Karpas-422 (cell line): Measurements from ENCODE around the gene MACROH2A1. TPM values are rescaled to one million over a fixed set of nuclear protein-coding genes. Genes with fewer than 3 reads are reported as not detected.

Source experiments
- DNase-seq: peaks from one replicate; pipeline ENCODE4 v3.0.0-alpha.2; 2015
- H2AFZ ChIP-seq: fragments of 200-600 bp; sonication (generic); 2 replicates; pipeline ENCODE4 v1.6.1; 2014; ENCODE audit warnings: antibody characterized with exemption, low read length, mixed read lengths
- H3K27ac ChIP-seq: fragments of 200-600 bp; sonication (generic); 2 replicates; pipeline ENCODE4 v1.5.1; 2014; ENCODE audit warnings: mild to moderate bottlenecking, low read length, moderate library complexity
- H3K27me3 ChIP-seq: fragments of 200-600 bp; sonication (generic); 2 replicates; pipeline ENCODE4 v1.6.1; 2014; ENCODE audit warnings: low read length, mixed read lengths
- H3K36me3 ChIP-seq: fragments of 200-600 bp; sonication (generic); 2 replicates; pipeline ENCODE4 v1.6.1; 2014; ENCODE audit warnings: low read length, mixed read lengths; ENCODE audit not compliant: insufficient read depth
- H3K4me1 ChIP-seq: fragments of 200-600 bp; sonication (generic); 2 replicates; pipeline ENCODE4 v1.6.1; 2014; ENCODE audit warnings: mild to moderate bottlenecking, low read length, mixed read lengths
- H3K4me2 ChIP-seq: fragments of 200-600 bp; sonication (generic); 2 replicates; pipeline ENCODE4 v1.6.1; 2014; ENCODE audit warnings: low read length, low read depth, mild to moderate bottlenecking; ENCODE audit not compliant: poor library complexity, severe bottlenecking
- H3K4me3 ChIP-seq: fragments of 200-600 bp; sonication (generic); 2 replicates; pipeline ENCODE4 v1.5.1; 2014; ENCODE audit warnings: mild to moderate bottlenecking, antibody characterized with exemption, low read length, mixed read lengths
- H3K79me2 ChIP-seq: fragments of 200-600 bp; sonication (generic); 2 replicates; pipeline ENCODE4 v1.6.1; 2014; ENCODE audit warnings: mild to moderate bottlenecking, low read length, mixed read lengths
- H3K9ac ChIP-seq: fragments of 200-600 bp; sonication (generic); 2 replicates; pipeline ENCODE4 v1.6.0; 2014; ENCODE audit warnings: low read length
- H3K9me2 ChIP-seq: fragments of 200-600 bp; sonication (generic), shearing (Covaris generic); replicated peaks from 2 replicates; pipeline ENCODE4 v1.6.0; 2014; ENCODE audit warnings: mild to moderate bottlenecking, low read length, moderate library complexity; ENCODE audit not compliant: insufficient read depth
- H3K9me3 ChIP-seq: fragments of 300-700, 200-600 bp; sonication (generic); 2 replicates; pipeline ENCODE4 v1.6.1; 2014; ENCODE audit warnings: low read length, mixed read lengths
- H4K20me1 ChIP-seq: fragments of 200-600 bp; sonication (generic); 2 replicates; pipeline ENCODE4 v1.6.1; 2014; ENCODE audit warnings: mild to moderate bottlenecking, antibody characterized with exemption, low read length, low read depth; ENCODE audit not compliant: insufficient read depth
- total RNA-seq: library from RNA; depleted of rRNA; stranded (reverse); fragments of >200 nt; shearing (Covaris generic); gene quantifications from 2 replicates; pipeline ENCODE4 v1.2.3, GENCODE V29; 2014; ENCODE audit warnings: low replicate concordance

MACROH2A1 gene
- total RNA-seq, 1 experiment from 2014 or later = 160 TPM

DNA sequence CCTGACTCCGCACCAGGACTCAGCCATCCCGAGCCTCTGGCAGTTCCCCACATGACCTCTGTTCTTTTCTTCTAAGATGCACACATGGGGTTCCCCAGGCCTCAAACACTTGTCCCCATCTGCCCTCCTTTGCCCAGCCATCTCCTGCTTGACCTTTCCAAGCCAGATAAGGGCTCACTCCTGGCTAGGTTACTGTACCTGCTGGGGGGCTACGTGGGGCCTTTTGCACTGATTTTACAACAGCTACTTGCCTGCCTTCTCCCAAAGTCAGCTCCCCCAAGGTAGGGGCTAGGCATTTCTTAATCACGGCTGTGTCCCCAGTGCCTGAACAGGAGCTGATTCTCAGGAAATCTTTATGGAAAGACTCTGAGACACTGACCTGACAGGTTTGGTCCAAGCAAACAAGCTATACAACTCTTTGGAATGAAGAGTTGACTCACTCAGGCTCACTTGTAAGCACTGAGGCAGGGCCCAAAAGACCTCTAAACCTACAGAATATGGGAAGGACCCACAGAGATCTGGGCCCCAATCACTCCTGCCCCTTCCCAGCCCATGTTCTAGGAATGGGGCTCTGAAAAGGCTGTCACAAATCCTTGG lies 2.5 kb downstream of the MACROH2A1 start:
- H3K9ac ChIP-seq = peak overlapping the region; percentile 94; the same call in 1 of the 2 replicates
- DNase-seq = no peak
- peak overlapping the region; percentile 92; the same call in 1 of the 2 replicates for H3K4me3 ChIP-seq
- no peak overlapping the region for H3K27ac ChIP-seq
- no peak overlapping the region for H2AFZ ChIP-seq
- H3K4me2 ChIP-seq = peak overlapping the region; percentile 88
- peaks cover 3% of the 10 kb centered on the region; the same call in 1 of the 2 replicates for H3K36me3 ChIP-seq
- H3K4me1 ChIP-seq = peaks cover 76% of the 10 kb centered on the region
- H4K20me1 ChIP-seq = peaks cover 62% of the 10 kb centered on the region
- peaks cover 72% of the 10 kb centered on the region for H3K79me2 ChIP-seq
- no peaks in the 10 kb centered on the region for H3K27me3 ChIP-seq
- H3K9me2 ChIP-seq = no peaks in the 10 kb centered on the region
- H3K9me3 ChIP-seq = no peaks in the 10 kb centered on the region

DNA sequence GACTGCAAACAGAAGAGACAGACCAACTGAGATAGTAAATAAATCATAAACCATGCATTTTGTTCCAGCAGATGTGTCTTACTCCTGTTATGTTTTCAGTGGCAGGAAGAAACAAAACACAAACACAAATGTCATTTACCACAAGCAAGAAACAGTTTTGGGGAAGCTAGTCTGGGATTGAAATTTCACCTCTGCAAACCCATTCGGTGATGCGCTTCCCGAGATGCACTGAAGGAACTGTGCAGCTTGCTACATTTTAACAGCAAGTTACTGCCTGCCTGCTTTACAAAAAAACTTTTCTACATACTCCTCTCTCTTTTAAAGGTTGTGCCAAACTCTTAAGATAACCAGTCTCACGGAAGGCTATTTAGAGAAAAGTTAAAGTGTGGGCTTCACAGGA lies 3.2 kb downstream of the MACROH2A1 start:
- Histone ChIP-seq H3K9me2 (no peaks in the 10 kb centered on the region), H3K4me3 (no peak overlapping the region), H3K9ac (no peak overlapping the region), H3K79me2 (peaks cover 79% of the 10 kb centered on the region), H3K4me2 (peak overlapping the region; percentile 6), H3K27ac (no peak overlapping the region), H2AFZ (no peak overlapping the region), H4K20me1 (peaks cover 69% of the 10 kb centered on the region), H3K9me3 (no peaks in the 10 kb centered on the region), H3K36me3 (peaks cover 3% of the 10 kb centered on the region; the same call in 1 of the 2 replicates), H3K4me1 (peaks cover 81% of the 10 kb centered on the region), H3K27me3 (no peaks in the 10 kb centered on the region)
- no peak for DNase-seq

DNA sequence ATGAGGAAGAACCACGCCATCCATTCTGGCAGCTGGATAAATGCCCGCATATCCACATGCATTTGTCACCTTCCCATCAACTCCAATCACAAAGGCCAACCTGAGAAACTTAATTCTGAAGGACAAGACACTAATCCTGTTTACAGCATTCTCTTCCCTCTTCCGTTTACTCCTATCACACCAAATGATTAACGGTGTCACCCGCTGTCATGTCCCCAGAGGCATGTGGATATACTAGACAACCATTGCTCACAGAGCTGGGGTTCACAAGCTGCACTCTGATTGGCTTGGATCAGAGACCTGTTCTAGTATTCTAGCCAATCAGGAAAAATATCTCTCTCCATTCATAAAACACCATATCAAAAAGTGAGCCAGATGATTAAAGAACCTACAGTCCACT lies 3.6 kb downstream of the MACROH2A1 start:
- Histone ChIP-seq H3K4me3 (no peak overlapping the region), H3K27me3 (no peaks in the 10 kb centered on the region), H3K4me1 (peaks cover 81% of the 10 kb centered on the region), H3K27ac (no peak overlapping the region), H3K9ac (no peak overlapping the region), H2AFZ (no peak overlapping the region), H3K79me2 (peaks cover 83% of the 10 kb centered on the region), H3K4me2 (peak overlapping the region; percentile 6), H3K9me3 (no peaks in the 10 kb centered on the region), H4K20me1 (peaks cover 73% of the 10 kb centered on the region), H3K36me3 (peaks cover 3% of the 10 kb centered on the region; the same call in 1 of the 2 replicates), H3K9me2 (no peaks in the 10 kb centered on the region)
- DNase-seq = peak; percentile 61

DNA sequence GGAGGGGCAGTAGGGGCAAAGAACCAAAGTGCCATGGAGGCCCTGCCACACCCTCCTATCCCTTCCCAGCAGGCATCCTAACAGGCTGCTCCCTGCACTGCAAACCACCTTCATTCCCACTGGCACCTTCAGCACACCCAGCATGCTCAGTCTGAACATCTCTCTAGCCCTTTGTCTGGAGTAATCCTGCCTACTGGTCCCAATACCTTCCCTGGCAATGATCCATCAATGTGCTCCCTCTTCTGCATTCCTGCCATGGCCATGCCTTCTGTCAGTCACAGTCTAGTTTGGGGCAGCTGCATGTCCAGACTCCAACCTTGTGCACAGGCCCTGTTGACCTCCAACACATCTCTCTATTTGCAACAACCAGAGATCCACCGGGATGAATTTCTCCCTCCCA lies 4.9 kb downstream of the MACROH2A1 start:
- Histone ChIP-seq H2AFZ (no peak overlapping the region), H3K27me3 (no peaks in the 10 kb centered on the region), H3K36me3 (peaks cover 3% of the 10 kb centered on the region; the same call in 1 of the 2 replicates), H3K9me2 (no peaks in the 10 kb centered on the region), H3K4me1 (peaks cover 71% of the 10 kb centered on the region), H3K79me2 (peaks cover 97% of the 10 kb centered on the region), H3K9ac (no peak overlapping the region), H3K9me3 (no peaks in the 10 kb centered on the region), H3K4me3 (no peak overlapping the region), H3K4me2 (no peak overlapping the region), H4K20me1 (peaks cover 83% of the 10 kb centered on the region), H3K27ac (no peak overlapping the region)
- no peak for DNase-seq

DNA sequence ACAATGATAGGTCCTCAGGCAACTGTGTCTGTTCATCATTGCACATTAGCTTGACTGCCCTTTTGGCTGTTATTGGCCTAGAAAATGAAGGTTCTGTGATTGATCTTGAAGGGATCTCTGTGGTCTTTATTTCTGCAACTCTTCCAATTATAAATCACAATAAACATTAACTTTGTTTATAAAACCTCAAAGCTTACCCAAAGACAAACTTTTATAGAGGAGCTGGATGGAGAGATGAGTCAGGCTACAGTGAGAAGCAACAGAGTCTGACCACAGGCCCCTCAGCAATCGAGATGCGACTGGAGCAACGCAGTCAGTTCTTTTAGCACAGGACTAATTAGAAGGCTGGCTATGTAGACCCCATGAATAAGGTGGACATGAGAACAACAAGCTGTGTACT lies 5.3 kb downstream of the MACROH2A1 start:
- Histone ChIP-seq H3K4me2 (peak overlapping the region; percentile 3), H3K9ac (no peak overlapping the region), H3K9me3 (no peaks in the 10 kb centered on the region), H3K9me2 (no peaks in the 10 kb centered on the region), H3K79me2 (peaks cover 100% of the 10 kb centered on the region), H3K27me3 (no peaks in the 10 kb centered on the region), H3K27ac (no peak overlapping the region), H3K4me3 (no peak overlapping the region), H2AFZ (no peak overlapping the region), H4K20me1 (peaks cover 87% of the 10 kb centered on the region), H3K4me1 (peaks cover 71% of the 10 kb centered on the region), H3K36me3 (peaks cover 6% of the 10 kb centered on the region; the same call in 1 of the 2 replicates)
- no peak for DNase-seq

DNA sequence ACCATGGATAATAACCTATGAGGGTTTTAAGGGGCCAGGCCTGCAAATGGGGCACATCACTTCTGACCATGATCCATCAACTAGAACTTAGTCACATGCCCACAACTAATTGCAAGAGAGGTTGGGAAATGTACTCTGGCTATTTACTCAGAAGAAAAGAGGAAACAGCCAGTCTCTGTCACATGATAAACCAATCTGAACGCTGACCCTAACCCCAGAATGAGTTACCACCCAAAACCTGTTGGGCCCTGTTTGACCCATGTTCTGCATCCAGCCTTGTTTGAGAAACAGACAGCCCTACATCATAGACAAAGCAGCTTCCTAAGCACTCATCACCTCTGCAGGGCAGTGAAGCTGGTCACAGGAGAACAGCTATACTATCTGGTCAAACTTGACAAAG lies 5.8 kb downstream of the MACROH2A1 start:
- Histone ChIP-seq H4K20me1 (peaks cover 90% of the 10 kb centered on the region), H2AFZ (no peak overlapping the region), H3K9me2 (no peaks in the 10 kb centered on the region), H3K9ac (no peak overlapping the region; the same call in 1 of the 2 replicates), H3K4me1 (peaks cover 71% of the 10 kb centered on the region), H3K27me3 (no peaks in the 10 kb centered on the region), H3K9me3 (no peaks in the 10 kb centered on the region), H3K79me2 (peaks cover 100% of the 10 kb centered on the region), H3K27ac (no peak overlapping the region), H3K4me2 (peak overlapping the region; percentile 5), H3K4me3 (no peak overlapping the region), H3K36me3 (peaks cover 10% of the 10 kb centered on the region; the same call in 1 of the 2 replicates)
- DNase-seq = no peak

DNA sequence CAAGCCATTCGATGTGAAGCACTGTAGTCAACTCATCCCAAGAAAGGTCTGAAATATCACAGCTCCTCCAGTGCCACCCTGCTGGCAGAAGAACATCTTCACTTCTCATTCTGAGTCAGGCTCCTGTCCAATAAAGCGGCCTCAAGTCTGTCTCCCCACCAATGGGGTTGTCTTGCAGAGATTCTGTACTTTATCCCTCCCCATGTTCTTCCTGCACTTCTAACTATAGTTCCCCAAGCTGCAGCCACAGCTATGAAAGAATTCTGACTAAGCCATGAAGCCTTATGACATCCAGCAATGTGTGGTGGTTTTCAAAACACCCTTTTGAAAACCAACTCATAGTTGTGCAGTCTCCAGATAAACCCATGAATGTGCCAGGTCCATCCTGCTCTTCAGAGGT lies 6.8 kb downstream of the MACROH2A1 start:
- Histone ChIP-seq H3K27me3 (no peaks in the 10 kb centered on the region), H4K20me1 (peaks cover 88% of the 10 kb centered on the region), H2AFZ (no peak overlapping the region), H3K4me2 (peak overlapping the region; percentile 9), H3K9me3 (no peaks in the 10 kb centered on the region), H3K4me1 (peaks cover 63% of the 10 kb centered on the region), H3K4me3 (no peak overlapping the region), H3K9ac (peak overlapping the region; percentile 29; the same call in 1 of the 2 replicates), H3K27ac (peak overlapping the region; percentile 44), H3K9me2 (no peaks in the 10 kb centered on the region), H3K36me3 (peaks cover 15% of the 10 kb centered on the region; the same call in 1 of the 2 replicates), H3K79me2 (peaks cover 100% of the 10 kb centered on the region)
- no peak for DNase-seq

DNA sequence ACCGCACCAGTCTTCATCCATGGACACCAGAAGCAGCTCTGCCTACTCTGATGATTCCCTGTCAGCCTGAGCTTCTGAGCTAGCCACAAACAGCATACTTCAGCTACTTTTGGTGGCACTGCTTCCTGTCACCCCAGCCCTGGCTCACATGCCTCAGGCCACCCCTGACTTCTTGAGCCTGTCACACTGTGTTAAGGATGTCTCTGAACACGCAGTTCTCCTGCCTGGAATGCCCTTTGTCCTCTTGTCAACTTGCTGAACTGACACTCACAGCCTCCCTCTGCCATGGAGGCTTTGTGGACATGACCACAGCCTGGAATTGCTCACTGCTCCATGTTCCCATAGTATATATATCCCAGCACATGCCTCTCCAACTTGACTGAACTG lies 7.2 kb downstream of the MACROH2A1 start:
- H3K9me2 ChIP-seq = no peaks in the 10 kb centered on the region
- H3K4me2 ChIP-seq = peak overlapping the region; percentile 9
- peaks cover 19% of the 10 kb centered on the region; the same call in 1 of the 2 replicates for H3K36me3 ChIP-seq
- H4K20me1 ChIP-seq = peaks cover 85% of the 10 kb centered on the region
- no peaks in the 10 kb centered on the region for H3K9me3 ChIP-seq
- H3K79me2 ChIP-seq = peaks cover 100% of the 10 kb centered on the region
- H3K27ac ChIP-seq = peak overlapping the region; percentile 44
- H3K4me3 ChIP-seq = no peak overlapping the region
- H2AFZ ChIP-seq = no peak overlapping the region
- DNase-seq = no peak
- H3K4me1 ChIP-seq = peaks cover 59% of the 10 kb centered on the region
- H3K9ac ChIP-seq = peak overlapping the region; percentile 29; the same call in 1 of the 2 replicates
- H3K27me3 ChIP-seq = no peaks in the 10 kb centered on the region
